ENCODE data around the gene TRAF4. TPM values are rescaled to one million over a fixed set of nuclear protein-coding genes. Genes with fewer than 3 reads are reported as not detected.
"Not testable (repeated sequence)": the region's sequence is repeated elsewhere in the genome, so short reads cannot be mapped to it uniquely, and the experiment has no call there.

TRAF4 gene
- total RNA-seq, 1 experiment from 2014 or later = 51.8 TPM

GRCh38 chr17:28712705-28713415 lies 31.0 kb upstream of the TRAF4 start:
- DNase-seq (ENCODE audit: low spot score) = no peak
- in situ Hi-C loops (cut with HindIII; ENCODE audit: low sequenced_read_pairs) = no loop called here

- in situ Hi-C loops (cut with HindIII; ENCODE audit: low sequenced_read_pairs) = no loop called here
- no peak for DNase-seq (ENCODE audit: low spot score)
These were observed 29.5 kb upstream of the TRAF4 start for GRCh38 chr17:28714281-28714680.

DNA sequence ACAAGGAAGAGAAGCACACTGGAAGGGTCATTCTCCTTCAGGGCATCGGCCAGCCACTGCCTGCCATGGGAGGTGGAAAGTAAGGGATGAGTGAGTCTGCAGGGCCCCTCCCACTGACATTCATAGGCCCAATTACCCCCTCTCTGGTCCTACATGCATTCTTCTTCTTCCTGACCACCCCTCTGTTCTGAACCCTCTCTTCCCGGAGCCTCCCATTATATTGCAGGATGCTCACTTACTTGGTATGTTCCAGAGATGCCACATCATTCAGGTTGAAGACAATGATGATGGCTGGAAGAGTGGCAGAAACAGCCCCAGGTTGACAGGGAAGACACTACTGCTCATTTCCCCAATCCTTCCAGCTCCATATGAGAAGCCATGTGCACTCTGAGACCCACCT lies 28.6 kb upstream of the TRAF4 start:
- in situ Hi-C loops (cut with HindIII; ENCODE audit: low sequenced_read_pairs) = no loop called here
- DNase-seq (ENCODE audit: low spot score) = no peak

DNA sequence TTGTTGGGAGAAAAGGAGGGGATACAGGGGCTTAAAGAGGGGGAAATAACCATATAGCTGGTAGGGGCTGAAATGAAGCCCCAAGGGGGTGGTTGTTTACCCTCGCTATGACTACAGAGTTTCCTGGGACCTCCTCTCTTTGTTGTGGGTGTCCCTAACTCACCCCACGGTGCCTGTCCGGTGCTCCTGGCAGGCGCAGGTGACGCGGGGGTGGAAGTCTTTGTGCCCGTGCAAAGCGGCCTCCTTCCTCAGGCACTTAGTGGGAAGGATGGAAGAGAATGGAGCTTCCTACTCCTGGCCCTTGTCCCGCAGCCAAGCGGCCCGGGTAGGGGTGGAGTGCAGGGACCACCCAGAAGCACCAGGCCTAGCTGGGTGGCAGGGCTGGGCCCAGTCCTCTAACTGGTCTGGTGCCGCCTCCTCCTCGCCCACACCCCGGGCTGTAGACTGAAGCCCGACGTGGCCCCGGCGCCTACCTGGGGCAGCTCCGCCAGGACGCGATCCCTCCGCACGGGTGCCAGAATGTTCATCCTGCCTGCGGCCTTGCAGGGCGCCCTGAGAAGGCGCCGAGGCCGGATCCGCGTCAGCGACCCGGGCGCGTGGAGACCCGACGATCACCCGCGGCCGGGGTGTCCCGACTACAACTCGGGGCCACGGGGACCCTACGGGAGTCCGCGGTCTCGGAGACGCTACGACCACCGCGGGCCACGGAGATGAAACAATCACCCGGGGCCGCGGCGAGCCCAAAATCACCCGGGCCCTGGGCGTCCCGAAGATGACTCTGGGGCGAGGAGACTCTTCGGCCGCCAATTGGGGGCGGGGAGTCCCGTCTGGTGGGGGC lies 26.9 kb upstream of the TRAF4 start:
- in situ Hi-C loops (cut with HindIII; ENCODE audit: low sequenced_read_pairs) = no loop called here
- no peak for DNase-seq (ENCODE audit: low spot score)

DNA sequence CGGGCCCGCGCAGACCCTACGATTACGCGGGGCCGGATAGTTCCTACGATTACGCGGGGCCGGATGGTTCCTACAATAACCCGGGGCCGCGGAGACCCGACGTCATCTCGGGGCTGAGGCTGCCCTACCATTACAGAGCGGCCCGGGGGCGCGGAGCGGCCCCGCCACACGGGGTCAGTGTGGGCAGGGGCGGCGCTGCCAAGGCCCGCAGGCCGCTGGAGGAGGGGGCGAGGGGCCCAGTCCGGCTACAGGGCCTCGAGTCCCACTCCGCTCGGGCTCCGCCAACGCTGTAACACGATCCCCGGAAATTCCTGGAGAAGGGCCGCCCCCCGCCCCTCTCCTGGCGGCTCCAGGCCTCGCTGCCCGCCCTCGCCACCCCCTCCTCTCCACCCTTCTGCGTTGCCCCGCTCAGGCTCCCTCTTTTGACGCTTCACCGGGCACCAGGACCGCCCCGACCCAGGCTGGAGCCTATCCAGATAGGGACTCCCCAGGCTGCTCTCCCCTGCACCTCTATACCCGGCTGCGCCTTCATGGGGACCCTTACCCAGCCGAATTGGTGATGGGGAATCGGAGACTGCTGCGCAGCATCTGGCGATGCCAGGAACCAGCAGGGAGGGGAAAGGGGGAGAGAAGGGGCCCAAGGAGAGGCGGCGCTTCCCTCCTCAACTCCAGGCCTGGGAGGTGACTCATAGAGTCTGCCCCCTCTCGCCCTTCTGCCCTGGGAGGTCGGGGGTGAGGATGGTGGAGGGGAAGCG lies 26.1 kb upstream of the TRAF4 start, which contains the start of gene RAB34:
Gene RAB34 (minus strand): TSS at position 291 of the 755 bp plus-strand sequence. CDS start 602 bp downstream, outside the sequence.
- in situ Hi-C loops (cut with HindIII; ENCODE audit: low sequenced_read_pairs) = no loop called here
- DNase-seq (ENCODE audit: low spot score) = peak; percentile 47

- DNase-seq (ENCODE audit: low spot score) = no peak
- in situ Hi-C loops (cut with HindIII; ENCODE audit: low sequenced_read_pairs) = no loop called here
These were observed 25.3 kb upstream of the TRAF4 start for GRCh38 chr17:28718333-28719020.

DNA sequence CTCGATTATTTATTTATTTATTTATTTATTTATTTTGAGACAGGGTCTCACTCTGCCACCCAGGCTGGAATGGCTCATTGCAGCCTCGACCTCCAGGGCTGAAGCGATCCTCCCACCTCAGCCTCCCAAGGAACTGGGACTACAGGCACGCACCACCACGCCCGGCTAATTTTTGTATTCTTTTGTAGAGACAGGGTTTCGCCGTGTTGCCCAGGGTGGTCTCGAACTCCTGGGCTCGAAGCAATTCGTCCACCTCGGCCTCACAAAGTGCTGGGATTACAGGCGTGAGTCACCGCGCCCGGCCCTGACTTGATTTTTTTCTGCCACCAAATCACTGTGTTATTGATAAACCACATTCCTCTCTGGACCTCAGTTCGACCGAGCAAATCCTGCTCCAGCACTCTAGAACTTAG lies 24.8 kb upstream of the TRAF4 start:
- DNase-seq (ENCODE audit: low spot score) = no peak
- in situ Hi-C loops (cut with HindIII; ENCODE audit: low sequenced_read_pairs) = no loop called here

GRCh38 chr17:28720247-28720996 lies 23.4 kb upstream of the TRAF4 start:
- no peak for DNase-seq (ENCODE audit: low spot score)
- in situ Hi-C loops (cut with HindIII; ENCODE audit: low sequenced_read_pairs) = no loop called here

DNA sequence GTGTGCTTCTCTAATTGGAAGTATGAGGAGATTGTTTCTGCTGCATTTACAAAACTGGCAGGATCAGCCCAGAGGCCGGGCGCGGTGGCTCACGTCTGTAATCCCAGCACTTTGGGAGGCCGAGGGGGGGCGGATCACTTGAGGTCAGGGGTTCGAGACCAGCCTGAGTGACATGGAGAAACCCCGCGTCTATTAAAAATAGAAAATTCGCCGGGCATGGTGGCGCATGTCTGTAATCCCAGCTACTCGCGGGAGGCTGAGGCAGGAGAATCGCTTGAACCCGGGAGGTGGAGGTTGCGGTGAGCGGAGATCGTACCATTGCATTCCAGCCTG lies 22.8 kb upstream of the TRAF4 start:
- in situ Hi-C loops (cut with HindIII; ENCODE audit: low sequenced_read_pairs) = not testable (repeated sequence)

DNA sequence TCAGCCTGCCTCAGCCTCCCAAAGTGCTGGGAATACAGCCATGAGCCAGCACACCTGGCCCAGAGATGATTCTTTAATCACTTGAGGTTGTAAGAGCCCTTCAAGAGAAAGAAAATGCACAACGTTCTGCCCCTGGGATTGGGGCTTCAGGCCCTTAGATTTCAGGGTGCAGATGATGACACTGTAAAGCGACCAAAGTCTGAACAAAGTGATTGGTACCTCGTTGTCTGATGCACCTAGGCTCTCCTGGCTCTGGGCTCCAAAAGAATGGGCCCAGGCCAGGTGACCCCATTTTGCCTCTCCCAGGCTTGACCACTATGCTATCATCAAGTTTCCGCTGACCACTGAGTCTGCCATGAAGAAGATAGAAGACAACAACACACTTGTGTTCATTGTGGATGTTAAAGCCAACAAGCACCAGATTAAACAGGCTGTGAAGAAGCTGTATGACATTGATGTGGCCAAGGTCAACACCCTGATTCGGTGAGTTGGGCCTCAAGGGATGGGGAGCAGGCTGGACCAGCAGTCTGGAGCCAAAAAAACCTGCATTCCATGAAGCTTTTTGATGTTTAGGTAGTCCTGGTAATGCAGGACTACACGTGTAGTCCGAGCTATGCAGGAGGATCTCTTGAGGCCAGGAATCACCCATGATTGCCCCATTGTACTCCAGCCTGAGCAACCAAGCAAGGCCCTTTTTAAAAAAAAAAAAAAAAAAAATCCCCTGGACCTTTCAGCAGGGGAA lies 21.2 kb upstream of the TRAF4 start:
- in situ Hi-C loops (cut with HindIII; ENCODE audit: low sequenced_read_pairs) = no loop called here
- no peak for DNase-seq (ENCODE audit: low spot score)

More for the DNA sequence above, 22.8 kb upstream of the TRAF4 start:
- not testable (repeated sequence) for DNase-seq (ENCODE audit: low spot score)

DNA sequence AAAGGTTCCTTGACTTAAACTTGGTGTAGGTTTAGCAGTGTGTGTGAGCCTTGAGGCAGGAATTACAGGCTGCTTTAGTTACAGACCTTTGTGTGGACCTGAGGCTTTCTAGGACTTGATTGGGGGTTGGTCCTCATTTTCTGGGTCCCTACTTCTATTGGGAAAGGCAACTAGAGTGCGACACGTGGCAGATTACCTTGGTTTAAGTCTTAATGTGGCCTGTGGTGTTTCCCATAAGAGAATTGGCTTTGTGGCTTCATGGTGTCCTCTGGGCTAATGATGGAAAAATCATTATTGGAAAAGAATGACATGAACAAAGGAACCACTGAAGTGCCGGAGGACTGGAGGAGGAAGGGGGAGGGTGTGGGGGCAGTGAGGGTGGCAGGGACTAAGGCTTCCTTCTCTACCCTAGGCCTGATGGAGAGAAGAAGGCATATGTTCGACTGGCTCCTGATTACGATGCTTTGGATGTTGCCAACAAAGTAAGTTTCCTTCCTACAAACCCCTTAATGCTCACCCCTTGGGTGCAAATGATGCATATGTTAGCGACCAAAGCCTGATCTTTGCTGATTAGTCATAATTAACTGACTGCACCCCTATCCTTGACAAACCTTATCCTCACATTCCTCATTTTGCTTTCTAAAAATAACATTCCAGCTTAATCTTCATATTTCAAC lies 20.5 kb upstream of the TRAF4 start:
- in situ Hi-C loops (cut with HindIII; ENCODE audit: low sequenced_read_pairs) = no loop called here
- no peak for DNase-seq (ENCODE audit: low spot score)

GRCh38 chr17:28723836-28724499 lies 19.8 kb upstream of the TRAF4 start:
- in situ Hi-C loops (cut with HindIII; ENCODE audit: low sequenced_read_pairs); DNase-seq (ENCODE audit: low spot score): not testable (repeated sequence)

DNA sequence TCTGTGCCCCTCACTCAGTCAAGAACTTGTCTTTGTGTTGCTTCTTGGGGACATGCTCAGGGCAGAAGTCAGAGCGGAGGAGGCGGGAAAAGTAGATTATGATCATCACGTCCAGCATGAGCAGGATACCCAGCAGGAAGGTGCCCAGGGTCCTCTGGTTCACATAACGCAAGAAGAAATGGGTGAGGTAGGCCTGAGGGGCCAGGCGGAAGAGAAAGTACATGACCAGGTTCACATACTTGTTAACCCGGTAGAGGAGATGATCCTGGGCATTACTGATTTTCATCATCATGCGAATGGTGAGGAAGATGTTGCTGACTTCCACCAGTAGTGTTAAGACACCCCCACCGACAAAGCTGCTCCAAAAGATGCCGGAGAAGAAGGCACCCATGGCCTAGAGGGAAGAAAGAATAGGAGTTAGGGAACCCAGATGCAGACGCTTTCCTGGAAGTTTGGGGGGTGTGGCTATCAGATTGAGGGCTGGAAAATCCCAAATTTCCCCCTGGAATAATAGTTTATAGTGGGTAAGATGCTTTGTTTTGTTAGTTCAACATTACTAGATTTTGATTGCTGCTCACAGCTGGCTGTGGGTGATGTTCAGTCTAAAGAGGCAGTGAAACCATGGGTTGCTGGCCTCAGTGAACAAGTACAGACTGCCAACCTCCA lies 19.2 kb upstream of the TRAF4 start:
- in situ Hi-C loops (cut with HindIII; ENCODE audit: low sequenced_read_pairs) = no loop called here
- DNase-seq (ENCODE audit: low spot score) = peak; percentile 19

GRCh38 chr17:28725166-28725659 lies 18.6 kb upstream of the TRAF4 start:
- in situ Hi-C loops (cut with HindIII; ENCODE audit: low sequenced_read_pairs) = no loop called here
- DNase-seq (ENCODE audit: low spot score) = peak; percentile 54

DNA sequence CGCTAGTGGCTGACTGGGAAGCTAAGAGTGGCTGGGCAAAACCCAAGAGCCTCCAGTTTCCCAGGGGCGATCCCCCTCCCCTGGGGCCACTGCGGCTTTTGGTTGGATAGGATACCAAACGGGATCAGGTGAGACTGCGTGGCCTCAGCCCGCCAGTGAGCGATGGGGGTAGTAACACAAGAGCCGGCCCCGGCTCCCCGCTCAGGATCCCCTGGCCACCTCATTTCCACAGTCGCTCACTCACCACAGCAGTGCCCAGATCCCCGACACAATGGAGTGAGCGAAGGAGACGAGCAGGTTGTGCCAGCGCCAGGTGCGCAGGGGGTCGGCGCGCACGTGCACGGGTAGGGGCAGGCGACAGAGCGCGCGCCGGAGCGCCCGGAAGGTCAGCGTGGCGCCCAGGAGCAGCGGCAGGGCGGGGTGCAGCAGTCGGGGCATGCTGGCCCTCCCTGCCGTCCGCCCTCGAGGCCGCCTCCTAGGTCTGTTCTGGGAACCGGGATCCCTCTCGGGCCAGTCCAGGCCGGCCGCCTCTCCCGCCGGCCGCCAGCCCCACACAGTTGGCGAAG lies 18.1 kb upstream of the TRAF4 start:
- in situ Hi-C loops (cut with HindIII; ENCODE audit: low sequenced_read_pairs) = no loop called here
- DNase-seq (ENCODE audit: low spot score) = peak; percentile 56

DNA sequence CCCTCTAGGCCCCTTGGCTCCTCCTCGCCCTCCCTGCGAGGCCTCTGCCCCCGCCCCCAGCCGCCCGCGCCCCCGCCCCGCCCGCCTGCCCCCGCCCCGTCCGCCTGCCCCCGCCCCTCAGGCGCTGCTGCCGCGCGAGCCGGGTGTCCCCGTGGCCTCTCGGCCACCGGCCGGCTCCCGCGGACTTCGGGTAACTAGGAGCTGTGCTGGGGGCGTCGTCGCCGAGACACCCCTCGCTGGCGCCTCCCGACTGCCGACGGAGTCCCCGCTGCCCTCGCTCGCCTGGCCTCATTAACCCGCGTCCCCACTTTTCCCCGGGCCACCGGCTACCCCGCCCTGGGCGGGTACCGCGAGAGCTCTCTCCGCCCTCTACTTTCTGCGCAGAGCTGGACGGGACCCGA lies 17.6 kb upstream of the TRAF4 start, which contains the start of gene TLCD1:
Gene TLCD1 (minus strand): TSS at position 8 of the 401 bp plus-strand sequence. CDS start 136 bp downstream, outside the sequence.
- in situ Hi-C loops (cut with HindIII; ENCODE audit: low sequenced_read_pairs) = no loop called here
- peak; percentile 35 for DNase-seq (ENCODE audit: low spot score)
